ENCODE data around the gene FBXW11.

GRCh38 chr5:171849585-171850323, 156.7 kb downstream of the FBXW11 start:
- no peak for TF ChIP-seq CTCF (IDR thresholded peaks at IDR 0.05)
- TF ChIP-seq POLR2AphosphoS5 (IDR thresholded peaks at IDR 0.05) = no peak
- no peak for TF ChIP-seq POLR2A (IDR thresholded peaks at IDR 0.05)
